Brain microvascular endothelial cell (primary cell): ENCODE data around the gene G2E3.
"Not testable (repeated sequence)": the region's sequence is repeated elsewhere in the genome, so short reads cannot be mapped to it uniquely, and the experiment has no call there.

ENCODE experiments used
- DNase-seq: peaks from one replicate; pipeline ENCODE4 v3.0.0-alpha.2; 2020
- H3K27ac ChIP-seq: fragments of 250-450 bp; sonication (Bioruptor Pico); 2 replicates; pipeline ENCODE4 v1.5.1; 2020; ENCODE audit warnings: mild to moderate bottlenecking, moderate library complexity
- H3K27me3 ChIP-seq: fragments of 250-450 bp; sonication (Bioruptor Pico); replicated peaks from 2 replicates; pipeline ENCODE4 v1.5.1; 2020; ENCODE audit warnings: mild to moderate bottlenecking
- H3K36me3 ChIP-seq: fragments of 250-450 bp; sonication (Bioruptor Pico); replicated peaks from 2 replicates; pipeline ENCODE4 v1.5.1; 2020; ENCODE audit warnings: mild to moderate bottlenecking
- H3K4me3 ChIP-seq: 2 replicates; pipeline ENCODE4 v1.5.1; 2011; ENCODE audit warnings: low read depth, mild to moderate bottlenecking, control low read depth, low read length, moderate library complexity
- in situ Hi-C: cut with HindIII; loops from 2 replicates; pipeline ENCODE4 v1.10.0; 2017; ENCODE audit warnings: low sequenced_read_pairs, low pct_ligation_motif_present
- TF ChIP-seq, protein P1 (sequence below): IDR thresholded peaks from 2 replicates; pipeline ENCODE4 v1.5.1; 2011; ENCODE audit warnings: low read depth, mild to moderate bottlenecking, moderate library complexity, low read length, control low read depth, inconsistent platforms; ENCODE audit errors: missing control alignments

G2E3 gene

DNA sequence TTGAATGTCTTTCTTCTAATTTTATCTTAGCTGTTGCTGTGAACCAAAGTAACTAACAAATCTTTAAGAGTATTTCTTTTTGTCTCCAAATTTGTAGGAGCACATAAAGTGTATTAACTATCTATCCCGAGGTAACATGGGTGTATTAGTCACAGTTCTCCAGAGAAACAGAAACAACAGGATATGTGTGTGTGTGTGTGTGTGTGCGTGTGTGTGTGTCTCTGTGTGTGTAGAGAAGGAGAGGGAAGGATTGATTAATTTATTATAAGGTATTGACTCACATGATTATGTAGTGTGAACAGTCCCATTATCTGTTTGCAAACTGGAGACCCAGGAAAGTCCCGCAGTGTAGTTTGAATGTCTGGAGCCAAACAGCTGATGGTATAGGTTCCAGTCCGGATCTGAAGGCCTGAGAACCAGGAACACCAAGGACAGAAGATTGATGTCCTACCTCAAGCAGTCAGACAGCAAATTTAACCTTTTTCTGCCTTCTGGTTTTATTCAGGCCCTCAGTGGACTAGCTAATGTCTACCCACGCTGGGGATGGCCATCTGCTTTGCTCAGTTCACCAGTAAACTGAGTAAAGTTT is 14.4 kb downstream of the G2E3 start:
- Histone ChIP-seq H3K36me3 (no peaks in the 10 kb centered on the region), H3K27me3 (no peaks in the 10 kb centered on the region), H3K4me3 (no peak overlapping the region), H3K27ac (no peak overlapping the region)
- TF ChIP-seq, protein P1, sequence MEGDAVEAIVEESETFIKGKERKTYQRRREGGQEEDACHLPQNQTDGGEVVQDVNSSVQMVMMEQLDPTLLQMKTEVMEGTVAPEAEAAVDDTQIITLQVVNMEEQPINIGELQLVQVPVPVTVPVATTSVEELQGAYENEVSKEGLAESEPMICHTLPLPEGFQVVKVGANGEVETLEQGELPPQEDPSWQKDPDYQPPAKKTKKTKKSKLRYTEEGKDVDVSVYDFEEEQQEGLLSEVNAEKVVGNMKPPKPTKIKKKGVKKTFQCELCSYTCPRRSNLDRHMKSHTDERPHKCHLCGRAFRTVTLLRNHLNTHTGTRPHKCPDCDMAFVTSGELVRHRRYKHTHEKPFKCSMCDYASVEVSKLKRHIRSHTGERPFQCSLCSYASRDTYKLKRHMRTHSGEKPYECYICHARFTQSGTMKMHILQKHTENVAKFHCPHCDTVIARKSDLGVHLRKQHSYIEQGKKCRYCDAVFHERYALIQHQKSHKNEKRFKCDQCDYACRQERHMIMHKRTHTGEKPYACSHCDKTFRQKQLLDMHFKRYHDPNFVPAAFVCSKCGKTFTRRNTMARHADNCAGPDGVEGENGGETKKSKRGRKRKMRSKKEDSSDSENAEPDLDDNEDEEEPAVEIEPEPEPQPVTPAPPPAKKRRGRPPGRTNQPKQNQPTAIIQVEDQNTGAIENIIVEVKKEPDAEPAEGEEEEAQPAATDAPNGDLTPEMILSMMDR: no peak
- in situ Hi-C loops: no loop called here
- no peak for DNase-seq

DNA sequence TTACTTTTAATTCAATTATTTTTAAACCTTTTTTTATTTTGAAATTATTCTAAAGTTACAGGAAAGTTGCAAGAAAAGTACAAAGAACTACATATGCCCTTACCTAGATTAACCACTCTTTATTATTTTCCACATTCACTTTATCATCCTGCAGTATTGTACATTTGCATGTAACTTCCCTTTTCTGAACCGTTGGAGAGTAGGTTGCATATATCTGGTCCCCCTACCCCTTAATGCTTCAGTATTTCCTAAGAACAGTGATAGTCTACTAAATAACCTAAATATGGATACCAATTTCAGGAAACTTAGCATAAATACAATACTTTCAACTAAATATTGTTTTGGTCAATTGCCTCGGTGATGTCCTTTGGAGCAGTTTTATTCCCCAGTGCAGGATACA is 15.0 kb downstream of the G2E3 start:
- in situ Hi-C loops: no loop called here
- TF ChIP-seq, protein P1: no peak

DNA sequence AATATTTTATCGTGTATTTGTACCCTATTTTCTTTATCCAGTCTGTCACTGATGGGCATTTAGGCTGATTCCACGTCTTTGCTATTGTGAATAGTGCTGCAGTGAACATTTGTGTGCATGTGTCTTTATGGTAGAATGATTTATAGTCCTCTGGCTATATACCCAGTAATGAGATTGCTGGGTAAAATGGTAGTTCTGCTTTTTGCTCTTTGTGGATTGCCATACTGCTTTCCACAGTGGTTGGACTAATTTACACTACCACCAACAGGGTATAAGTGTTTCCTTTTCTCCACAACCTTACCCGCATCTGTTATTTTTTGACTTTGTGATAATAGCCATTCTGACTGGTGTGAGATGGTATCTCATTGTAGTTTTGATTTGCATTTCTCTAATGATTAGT is 15.8 kb downstream of the G2E3 start:
- H3K4me3 ChIP-seq, H3K27me3 ChIP-seq, in situ Hi-C loops, DNase-seq, H3K27ac ChIP-seq, H3K36me3 ChIP-seq: not testable (repeated sequence)

More for the DNA sequence above, 15.0 kb downstream of the G2E3 start:
- Histone ChIP-seq H3K4me3 (no peak overlapping the region), H3K27me3 (no peaks in the 10 kb centered on the region), H3K27ac (no peak overlapping the region), H3K36me3 (no peaks in the 10 kb centered on the region)
- no peak for DNase-seq

DNA sequence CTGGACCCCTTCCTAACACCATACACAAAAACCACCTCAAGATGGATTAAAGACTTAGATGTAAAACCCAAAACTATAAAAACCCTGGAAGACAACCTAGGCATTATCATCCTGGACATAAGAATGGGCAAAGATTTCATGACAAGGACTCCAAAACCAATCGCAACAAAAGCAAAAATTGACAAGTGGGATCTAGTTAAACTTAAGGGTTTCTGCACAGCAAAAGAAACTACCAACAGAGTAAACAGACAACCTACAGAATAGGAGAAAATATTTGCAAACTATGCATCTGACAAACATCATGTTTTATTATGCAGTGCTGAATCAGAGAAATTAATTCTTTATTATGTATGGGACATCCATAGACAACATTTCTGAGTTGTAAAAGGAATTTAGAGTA is 17.4 kb downstream of the G2E3 start:
- H3K4me3 ChIP-seq, H3K36me3 ChIP-seq, DNase-seq, H3K27ac ChIP-seq, in situ Hi-C loops, H3K27me3 ChIP-seq: not testable (repeated sequence)

DNA sequence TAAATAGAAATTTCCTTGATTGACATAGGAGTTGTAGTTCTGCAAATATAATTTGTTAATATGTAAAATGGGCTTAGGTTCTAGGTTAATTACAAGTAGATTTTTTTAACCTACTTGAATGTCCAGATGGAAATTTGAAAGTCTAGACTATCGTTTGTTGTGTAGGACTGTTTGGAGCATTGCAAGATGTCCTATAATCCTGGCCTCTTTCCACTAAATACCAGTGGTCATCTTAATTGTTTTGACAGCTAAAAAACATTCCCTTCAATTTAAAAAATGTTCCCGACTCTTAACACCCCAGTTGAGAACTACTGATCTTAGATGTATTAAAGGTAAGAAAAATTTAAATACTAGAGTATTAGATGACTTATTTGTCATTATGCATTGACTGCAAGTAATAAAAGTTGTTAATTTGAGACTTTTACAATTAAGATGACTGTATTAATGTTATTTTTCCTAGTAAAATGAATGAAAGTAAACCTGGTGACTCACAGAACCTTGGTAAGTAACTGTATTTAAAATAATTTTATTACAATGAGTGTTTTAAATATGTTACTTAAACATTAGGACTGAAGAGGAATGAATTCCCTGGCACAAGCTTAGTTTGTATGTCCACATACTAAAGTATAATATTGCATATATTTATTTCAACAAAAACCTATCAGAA is 21.8 kb downstream of the G2E3 start:
- in situ Hi-C loops: no loop called here
- Histone ChIP-seq H3K27ac (no peak overlapping the region), H3K4me3 (no peak overlapping the region), H3K36me3 (no peaks in the 10 kb centered on the region), H3K27me3 (no peaks in the 10 kb centered on the region)
- TF ChIP-seq, protein P1: no peak
- no peak for DNase-seq

DNA sequence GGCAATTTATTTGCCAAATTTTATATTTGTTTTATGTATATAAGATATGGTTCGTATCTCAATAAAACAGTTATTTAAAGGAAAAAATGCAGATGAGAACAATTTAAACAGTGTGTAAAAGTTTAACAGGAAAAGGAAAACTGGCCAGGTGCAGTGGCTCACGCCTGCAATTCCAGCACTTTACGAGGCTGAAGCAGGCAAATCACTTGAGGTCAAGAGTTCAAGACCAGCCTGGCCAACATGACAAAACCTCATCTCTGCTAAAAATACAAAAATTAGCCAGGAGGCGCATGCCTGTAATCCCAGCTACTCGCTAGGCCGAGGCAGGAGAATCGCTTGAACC is 22.3 kb downstream of the G2E3 start:
- Histone ChIP-seq H3K4me3 (no peak overlapping the region), H3K27me3 (no peaks in the 10 kb centered on the region), H3K27ac (no peak overlapping the region), H3K36me3 (no peaks in the 10 kb centered on the region)
- TF ChIP-seq, protein P1: no peak
- no peak for DNase-seq
- in situ Hi-C loops: no loop called here

DNA sequence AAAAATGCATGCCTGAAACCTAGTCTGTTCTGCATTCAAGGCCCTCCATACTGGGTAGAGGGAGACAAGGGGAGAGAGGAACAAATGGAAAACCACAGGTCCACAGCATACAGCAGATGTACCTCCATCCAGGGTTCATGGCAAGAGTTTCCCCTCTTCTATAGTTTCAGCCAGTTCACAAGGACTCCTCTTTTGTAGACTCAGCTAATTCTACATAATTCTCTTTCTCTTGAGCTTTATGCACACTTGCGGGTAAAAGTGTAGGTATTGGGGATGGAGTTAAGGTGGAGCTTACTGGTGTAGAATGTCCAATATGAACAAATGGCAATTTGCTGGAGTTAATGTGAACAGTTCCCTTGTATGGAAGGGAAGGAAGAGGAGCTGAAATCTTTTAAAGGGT is 23.4 kb downstream of the G2E3 start:
- Histone ChIP-seq H3K27me3 (no peaks in the 10 kb centered on the region), H3K36me3 (no peaks in the 10 kb centered on the region), H3K4me3 (no peak overlapping the region), H3K27ac (no peak overlapping the region)
- in situ Hi-C loops: no loop called here
- no peak for DNase-seq
- TF ChIP-seq, protein P1: no peak
